SIG-M5 treated with dmso at 0.1 percent for 504 hours (cell line): ENCODE results near the gene CGA.

ENCODE experiments used
- DNase-seq: peaks from one replicate; lab custom pipeline; 2025; ENCODE audit not compliant: unreplicated experiment; lab: John Stamatoyannopoulos, UW

The CGA gene

GRCh38 chr6:87089135-87089534 is 5.8 kb downstream of the CGA start:
- DNase-seq = no peak

GRCh38 chr6:87088076-87088475 is 6.8 kb downstream of the CGA start:
- no peak for DNase-seq

- no peak for DNase-seq
Measured at GRCh38 chr6:87082160-87082721, 12.7 kb downstream of the CGA start.

GRCh38 chr6:87078983-87079616 is 15.8 kb downstream of the CGA start:
- DNase-seq = peak; percentile 39

- DNase-seq = no peak
Measured at GRCh38 chr6:87075168-87075567, 19.7 kb downstream of the CGA start.

- no peak for DNase-seq
Measured at GRCh38 chr6:87074101-87074621, 20.7 kb downstream of the CGA start.

GRCh38 chr6:87071683-87072082 is 23.2 kb downstream of the CGA start:
- no peak for DNase-seq

GRCh38 chr6:87070741-87071140 is 24.2 kb downstream of the CGA start:
- DNase-seq = no peak

GRCh38 chr6:87068795-87069194 is 26.1 kb downstream of the CGA start:
- peak; percentile 11 for DNase-seq

- DNase-seq = peak; percentile 25
Measured at GRCh38 chr6:87066449-87067333, 28.2 kb downstream of the CGA start.

GRCh38 chr6:87065117-87065516 is 29.8 kb downstream of the CGA start:
- no peak for DNase-seq

GRCh38 chr6:87059943-87060342 is 35.0 kb downstream of the CGA start:
- DNase-seq = no peak

GRCh38 chr6:87054143-87054833 is 40.6 kb downstream of the CGA start:
- DNase-seq = no peak

GRCh38 chr6:87053312-87053711 is 41.6 kb downstream of the CGA start:
- no peak for DNase-seq

- no peak for DNase-seq
Measured at GRCh38 chr6:87049779-87050178, 45.1 kb downstream of the CGA start.

GRCh38 chr6:87045521-87046075 is 49.3 kb downstream of the CGA start:
- DNase-seq = no peak

- no peak for DNase-seq
Measured at GRCh38 chr6:87040729-87041128, 54.2 kb downstream of the CGA start.
